GM06990 (cell line): Measurements from ENCODE around the gene PDSS1.

Source experiments
- DNase-seq: peaks from one replicate; pipeline ENCODE4 v3.0.0-alpha.2; 2011; ENCODE audit not compliant: insufficient read length; ENCODE audit errors: extremely low read depth
- H3K27me3 ChIP-seq: replicated peaks from 2 replicates; pipeline ENCODE4 v1.6.0; 2011; ENCODE audit warnings: low read length; ENCODE audit not compliant: control insufficient read depth, insufficient read depth
- H3K36me3 ChIP-seq: 2 replicates; pipeline ENCODE4 v1.5.1; 2011; ENCODE audit warnings: low read length; ENCODE audit not compliant: control insufficient read depth, insufficient read depth
- H3K4me3 ChIP-seq: replicated peaks from 2 replicates; pipeline ENCODE4 v1.5.1; 2011; ENCODE audit warnings: low read depth, mild to moderate bottlenecking, control low read depth, low read length
- TF ChIP-seq, protein P1 (sequence below): IDR thresholded peaks from 2 replicates; pipeline ENCODE4 v1.5.1; 2011; ENCODE audit warnings: low read length, control low read depth, mild to moderate bottlenecking, inconsistent platforms; ENCODE audit not compliant: insufficient read depth, poor library complexity, severe bottlenecking

Gene PDSS1

DNA sequence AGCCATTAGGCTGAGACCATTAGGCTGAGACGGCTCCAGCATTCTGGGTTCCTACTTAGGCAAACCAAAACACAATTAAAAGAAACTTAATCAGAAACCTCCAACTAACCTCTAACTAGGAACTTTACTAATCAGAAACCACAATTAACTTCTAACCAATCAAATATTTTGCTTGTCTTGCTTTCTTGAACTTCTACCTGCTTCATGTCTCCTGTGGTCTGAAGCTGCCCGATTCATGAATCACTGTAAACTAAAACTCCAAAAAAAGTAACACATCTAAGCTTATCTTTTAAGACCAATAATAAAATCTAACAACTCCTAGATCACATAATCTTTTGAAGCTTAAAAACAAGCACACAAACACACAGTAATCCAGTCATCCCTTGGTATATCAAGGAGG is 76.1 kb downstream of the PDSS1 start:
- no peaks in the 10 kb centered on the region for H3K27me3 ChIP-seq
- TF ChIP-seq, protein P1, sequence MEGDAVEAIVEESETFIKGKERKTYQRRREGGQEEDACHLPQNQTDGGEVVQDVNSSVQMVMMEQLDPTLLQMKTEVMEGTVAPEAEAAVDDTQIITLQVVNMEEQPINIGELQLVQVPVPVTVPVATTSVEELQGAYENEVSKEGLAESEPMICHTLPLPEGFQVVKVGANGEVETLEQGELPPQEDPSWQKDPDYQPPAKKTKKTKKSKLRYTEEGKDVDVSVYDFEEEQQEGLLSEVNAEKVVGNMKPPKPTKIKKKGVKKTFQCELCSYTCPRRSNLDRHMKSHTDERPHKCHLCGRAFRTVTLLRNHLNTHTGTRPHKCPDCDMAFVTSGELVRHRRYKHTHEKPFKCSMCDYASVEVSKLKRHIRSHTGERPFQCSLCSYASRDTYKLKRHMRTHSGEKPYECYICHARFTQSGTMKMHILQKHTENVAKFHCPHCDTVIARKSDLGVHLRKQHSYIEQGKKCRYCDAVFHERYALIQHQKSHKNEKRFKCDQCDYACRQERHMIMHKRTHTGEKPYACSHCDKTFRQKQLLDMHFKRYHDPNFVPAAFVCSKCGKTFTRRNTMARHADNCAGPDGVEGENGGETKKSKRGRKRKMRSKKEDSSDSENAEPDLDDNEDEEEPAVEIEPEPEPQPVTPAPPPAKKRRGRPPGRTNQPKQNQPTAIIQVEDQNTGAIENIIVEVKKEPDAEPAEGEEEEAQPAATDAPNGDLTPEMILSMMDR = no peak
- H3K4me3 ChIP-seq = no peak overlapping the region
- H3K36me3 ChIP-seq = no peaks in the 10 kb centered on the region; the same call in 1 of the 2 replicates
- DNase-seq = no peak

DNA sequence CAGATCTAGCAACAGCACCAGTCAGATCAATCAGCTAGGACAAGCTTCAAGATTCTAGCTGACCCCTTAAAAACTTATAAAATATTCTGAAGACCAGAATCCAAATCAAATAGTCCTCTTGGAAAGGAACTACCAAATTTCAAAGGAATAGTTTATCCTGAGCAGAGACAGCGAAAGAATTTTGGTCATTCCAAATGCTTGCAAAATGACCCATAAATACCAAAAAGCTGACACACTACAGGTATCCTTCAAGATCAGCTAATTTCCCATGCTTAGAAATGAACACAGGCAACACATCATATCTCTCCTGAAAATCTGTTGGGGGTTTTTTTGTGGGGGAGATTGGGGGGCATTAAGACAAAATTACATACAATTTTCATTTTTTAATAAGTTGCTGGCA is 78.8 kb downstream of the PDSS1 start:
- TF ChIP-seq, protein P1 = no peak
- H3K36me3 ChIP-seq = no peaks in the 10 kb centered on the region
- no peak overlapping the region for H3K4me3 ChIP-seq
- DNase-seq = no peak
- no peaks in the 10 kb centered on the region for H3K27me3 ChIP-seq

DNA sequence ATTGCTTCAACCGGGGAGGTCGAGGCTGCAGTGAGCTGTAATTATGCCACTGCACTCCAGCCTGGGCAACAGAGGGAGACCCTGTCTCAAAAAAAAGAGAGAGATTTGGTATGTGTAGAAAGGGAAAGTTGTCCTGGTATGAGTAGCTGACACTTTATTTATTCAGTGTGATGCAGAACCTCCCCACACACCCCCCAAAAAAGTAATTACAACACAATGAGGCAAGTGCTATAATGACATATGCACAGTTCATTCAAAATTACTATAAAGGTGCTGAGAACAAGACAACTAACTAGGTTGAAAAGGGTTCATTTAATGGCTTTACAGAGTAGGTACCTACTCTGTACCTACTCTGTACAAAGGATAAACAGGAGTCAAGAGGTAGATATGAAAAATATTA is 80.2 kb downstream of the PDSS1 start:
- TF ChIP-seq, protein P1 = no peak
- no peaks in the 10 kb centered on the region for H3K36me3 ChIP-seq
- no peak for DNase-seq
- H3K27me3 ChIP-seq = no peaks in the 10 kb centered on the region
- no peak overlapping the region for H3K4me3 ChIP-seq

DNA sequence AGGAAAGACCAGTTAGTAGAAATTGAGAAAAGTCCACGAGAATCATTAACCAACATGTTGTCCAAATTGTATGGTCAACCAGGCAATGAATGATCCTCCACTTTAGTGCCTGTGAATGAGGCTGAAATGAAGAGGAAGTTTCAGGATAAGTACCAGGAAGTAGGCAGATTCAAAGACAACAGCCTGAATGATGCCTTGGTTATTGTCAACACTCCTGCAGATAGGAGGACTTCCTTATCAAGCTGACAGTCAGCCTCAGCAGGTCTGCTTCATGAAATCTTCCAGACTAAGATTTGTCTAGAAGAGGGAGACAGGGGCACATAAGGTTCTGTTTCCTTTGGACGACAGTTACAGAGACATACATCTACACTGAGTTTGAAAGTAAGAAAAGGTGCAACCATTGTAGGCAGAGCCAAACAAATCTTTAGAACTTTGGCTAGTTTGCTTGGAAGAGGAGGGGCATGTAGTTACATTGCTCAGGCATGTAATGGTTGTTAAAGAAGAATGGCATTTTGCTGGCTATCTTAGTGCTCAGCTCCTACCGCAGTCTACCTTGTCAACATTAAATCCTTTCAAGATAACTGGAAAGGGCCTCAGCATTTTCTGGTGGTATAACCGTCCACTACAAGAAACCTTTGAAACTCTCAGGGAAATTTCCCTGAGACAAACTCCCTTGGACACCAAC is 81.8 kb downstream of the PDSS1 start:
- no peaks in the 10 kb centered on the region for H3K27me3 ChIP-seq
- no peak for DNase-seq
- no peaks in the 10 kb centered on the region for H3K36me3 ChIP-seq
- TF ChIP-seq, protein P1 = no peak
- no peak overlapping the region for H3K4me3 ChIP-seq

DNA sequence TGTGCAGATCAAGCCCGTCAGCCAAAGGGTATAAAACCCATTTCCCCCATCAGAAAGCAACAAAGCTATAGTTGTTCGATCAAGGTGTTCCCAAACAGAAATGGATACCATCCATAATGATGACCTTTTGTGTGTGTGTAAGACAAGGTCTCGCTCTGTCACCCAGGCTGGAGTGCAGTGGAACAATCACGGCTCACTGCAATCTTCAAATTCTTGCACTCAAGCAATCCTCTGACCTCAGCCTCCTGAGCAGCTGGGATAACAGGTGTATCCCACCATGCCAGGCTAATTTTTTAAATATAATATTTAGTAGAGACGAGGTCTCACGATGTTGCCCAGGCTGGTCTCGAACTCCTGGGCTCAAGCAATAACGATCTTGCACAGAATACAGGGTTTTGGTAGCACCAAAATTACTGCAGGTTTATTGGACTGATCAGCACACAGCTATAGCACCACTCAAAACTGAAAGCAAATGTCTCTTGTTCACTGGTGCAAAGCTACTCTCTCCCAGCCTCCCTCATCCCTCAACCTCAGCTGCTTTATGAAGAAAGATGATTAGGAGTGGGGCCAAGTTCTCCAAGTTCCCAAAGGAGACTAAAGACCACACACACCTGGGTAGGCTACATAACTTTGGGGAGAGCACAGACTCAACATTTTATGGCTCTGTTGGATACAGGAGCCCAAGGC is 82.7 kb downstream of the PDSS1 start:
- TF ChIP-seq, protein P1 = no peak
- Histone ChIP-seq H3K27me3 (no peaks in the 10 kb centered on the region), H3K4me3 (no peak overlapping the region), H3K36me3 (no peaks in the 10 kb centered on the region)
- no peak for DNase-seq
